PC-9 (cell line): ENCODE measurements around the gene SLC1A3. TPM values are rescaled to one million over a fixed set of nuclear protein-coding genes. Genes with fewer than 3 reads are reported as not detected.

Source experiments
- BruUV-seq: library from RNA; stranded (reverse); fragments of 400-500 nt; replicated peaks from 2 replicates; lab custom pipeline; 2021; lab: Mats Ljungman, UMichigan
- CTCF ChIA-PET: fragments of 300-600 bp; sonication (Branson Sonifier 250); formaldehyde crosslinking; loops from one replicate; lab custom pipeline; 2022; ENCODE audit warnings: antibody characterized with exemption; lab: Charles Lee
- POLR2A ChIA-PET: fragments of 300-600 bp; sonication (Branson Sonifier 250); formaldehyde crosslinking; loops from one replicate; lab custom pipeline; 2022; ENCODE audit warnings: antibody characterized with exemption; ENCODE audit not compliant: unreplicated experiment; lab: Charles Lee
- DNase-seq, 2 experiments: peaks; one replicate each; pipeline versions ENCODE4 v3.0.0 to v3.0.0-alpha.2; 2015 to 2022; ENCODE audit warnings: mixed read lengths in 1 of 2
- H2AFZ ChIP-seq: fragments of 200-600 bp; sonication (generic); 2 replicates; pipeline ENCODE4 v1.8.1; 2017; ENCODE audit warnings: antibody characterized with exemption
- H3F3A ChIP-seq: fragments of 200-600 bp; sonication (generic); 2 replicates; pipeline ENCODE4 v1.8.1; 2017; ENCODE audit warnings: antibody characterized with exemption, mild to moderate bottlenecking, low read depth; ENCODE audit not compliant: insufficient read depth
- H3K27ac ChIP-seq: fragments of 200-600 bp; sonication (generic); 2 replicates; pipeline ENCODE4 v1.6.1; 2016; ENCODE audit warnings: mixed run types
- H3K27me3 ChIP-seq: fragments of 200-600 bp; sonication (generic); 2 replicates; pipeline ENCODE4 v1.6.1; 2016; ENCODE audit warnings: low read depth, mixed run types; ENCODE audit not compliant: insufficient read depth
- H3K36me3 ChIP-seq: fragments of 200-600 bp; sonication (generic); 2 replicates; pipeline ENCODE4 v1.6.1; 2016; ENCODE audit warnings: low read depth, mixed run types
- H3K4me1 ChIP-seq: fragments of 200-600 bp; sonication (generic); replicated peaks from 2 replicates; pipeline ENCODE4 v1.6.1; 2016; ENCODE audit warnings: mixed run types; ENCODE audit not compliant: insufficient read depth
- H3K4me2 ChIP-seq: fragments of 200-600 bp; sonication (generic); 2 replicates; pipeline ENCODE4 v1.6.1; 2017; ENCODE audit warnings: mixed run types
- H3K4me3 ChIP-seq: fragments of 200-600 bp; sonication (generic); 2 replicates; pipeline ENCODE4 v1.6.1; 2016; ENCODE audit warnings: mixed run types
- H3K79me2 ChIP-seq: fragments of 200-600 bp; sonication (generic); 2 replicates; pipeline ENCODE4 v1.6.1; 2017; ENCODE audit warnings: low read depth, mixed run types
- H3K9me2 ChIP-seq: fragments of 200-600 bp; sonication (generic); 2 replicates; pipeline ENCODE4 v1.8.1; 2017; ENCODE audit warnings: mild to moderate bottlenecking; ENCODE audit not compliant: insufficient read depth
- H3K9me3 ChIP-seq: fragments of 200-600 bp; sonication (generic); 2 replicates; pipeline ENCODE4 v1.8.1; 2016; ENCODE audit warnings: low read depth; ENCODE audit not compliant: insufficient read depth
- H4K20me1 ChIP-seq: fragments of 200-600 bp; sonication (generic); 2 replicates; pipeline ENCODE4 v1.8.1; 2017; ENCODE audit not compliant: insufficient read depth
- CTCF ChIP-seq: fragments of 200-600 bp; sonication (generic); conservative IDR thresholded peaks from 2 replicates; pipeline ENCODE4 v1.6.1; 2017; ENCODE audit warnings: mixed run types, antibody characterized with exemption, mild to moderate bottlenecking, moderate library complexity
- EZH2 ChIP-seq: fragments of 200-600 bp; sonication (generic); IDR thresholded peaks from 2 replicates; pipeline ENCODE4 v1.8.0; 2017; ENCODE audit warnings: antibody characterized with exemption, low read depth
- intact Hi-C: fragments of 100-400 bp; cut with micrococcal nuclease; formaldehyde crosslinking; loops from one replicate; pipeline ENCODE4 v1.10.0; 2022; ENCODE audit not compliant: unreplicated experiment
- total RNA-seq: library from RNA; stranded (reverse); gene quantifications from 2 replicates; pipeline ENCODE4 v1.2.3, GENCODE V29; 2021

SLC1A3 gene
- total RNA-seq, 1 experiment from 2014 or later: 0.24 TPM

DNA sequence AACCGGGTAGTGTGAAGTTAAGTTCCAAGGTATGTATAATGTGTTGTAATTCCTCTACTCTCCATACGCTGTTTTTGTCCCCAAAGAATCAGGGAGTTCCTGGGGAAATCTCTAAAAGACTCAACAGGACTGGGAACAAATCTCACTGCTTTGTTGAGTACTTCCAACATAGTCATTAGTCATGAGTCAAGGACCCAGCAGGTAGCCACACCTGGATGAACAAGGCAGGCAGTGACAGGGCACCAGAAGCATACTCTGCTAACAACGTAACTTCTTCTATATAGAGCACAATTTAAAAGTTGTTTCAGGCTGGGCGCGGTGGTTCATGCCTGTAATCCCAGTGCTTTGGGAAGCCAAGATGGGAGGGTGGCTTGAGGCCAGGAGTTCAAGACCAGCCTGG, 126.8 kb downstream of the SLC1A3 start:
- no peak overlapping the region for H3K4me2 ChIP-seq
- H2AFZ ChIP-seq: no peak overlapping the region
- no peaks in the 10 kb centered on the region for H3K4me1 ChIP-seq
- BruUV-seq: no TSS peak
- H3K79me2 ChIP-seq: no peaks in the 10 kb centered on the region
- intact Hi-C loops: loop anchor here (10.0 kb wide), 1 partner anchor 1462 kb away; no protein-coding TSS in a partner anchor
- H4K20me1 ChIP-seq: no peaks in the 10 kb centered on the region
- no peaks in the 10 kb centered on the region for H3K9me2 ChIP-seq
- TF ChIP-seq EZH2 (no peak), CTCF (no peak)
- H3K9me3 ChIP-seq: no peaks in the 10 kb centered on the region
- ChIA-PET POLR2A (no interaction called here), CTCF (no interaction called here)
- H3K36me3 ChIP-seq: no peaks in the 10 kb centered on the region
- H3K4me3 ChIP-seq: no peak overlapping the region
- H3F3A ChIP-seq: no peaks in the 10 kb centered on the region
- no peaks in the 10 kb centered on the region for H3K27me3 ChIP-seq
- H3K27ac ChIP-seq: no peak overlapping the region
- DNase-seq: no peak

DNA sequence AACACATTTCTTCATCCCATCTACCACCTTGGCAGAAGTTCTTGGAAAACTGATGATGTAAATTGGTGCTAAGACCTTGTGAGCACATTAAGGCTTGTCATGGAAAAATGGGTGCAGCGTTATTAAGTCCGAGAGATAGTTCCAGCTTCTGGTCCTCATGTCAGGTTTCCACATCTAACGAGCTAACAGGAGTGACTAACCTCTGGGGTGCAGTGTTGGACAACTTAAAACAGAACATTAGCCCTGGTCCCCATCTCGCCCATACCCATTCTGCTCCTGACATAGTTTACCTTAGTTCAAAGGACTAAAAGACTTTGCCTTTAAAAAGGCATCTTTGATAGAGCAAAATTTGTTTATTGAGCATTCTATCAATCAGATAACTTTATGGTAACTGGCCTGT, 128.0 kb downstream of the SLC1A3 start:
- intact Hi-C loops: loop anchor here (10.0 kb wide), 1 partner anchor 1460 kb away; no protein-coding TSS in a partner anchor
- BruUV-seq: no TSS peak

GRCh38 chr5:36735891-36736290, 129.5 kb downstream of the SLC1A3 start:
- Histone ChIP-seq H3K4me3 (no peak overlapping the region), H2AFZ (no peak overlapping the region), H3K4me2 (no peak overlapping the region), H3K27me3 (no peaks in the 10 kb centered on the region), H3F3A (no peaks in the 10 kb centered on the region), H3K79me2 (no peaks in the 10 kb centered on the region), H3K36me3 (no peaks in the 10 kb centered on the region), H3K9me2 (no peaks in the 10 kb centered on the region), H3K9me3 (no peaks in the 10 kb centered on the region), H4K20me1 (no peaks in the 10 kb centered on the region), H3K27ac (no peak overlapping the region), H3K4me1 (no peaks in the 10 kb centered on the region)
- BruUV-seq: no TSS peak
- ChIA-PET POLR2A (interaction anchor here (0.6 kb wide), 2 partner anchors 134 to 312 kb away, joined by 4 to 5 read pairs; no protein-coding TSS in a partner anchor), CTCF (interaction anchor here (0.6 to 0.7 kb wide), 2 partner anchors 484 to 691 kb away, joined by 4 to 9 read pairs; no protein-coding TSS in a partner anchor)
- TF ChIP-seq EZH2 (no peak), CTCF (no peak)
- DNase-seq: no peak
- intact Hi-C loops: loop anchor here (10.0 kb wide), 1 partner anchor 1459 kb away; no protein-coding TSS in a partner anchor

More for the DNA sequence above, 128.0 kb downstream of the SLC1A3 start:
- CTCF ChIA-PET: interaction anchor here (0.6 to 1.0 kb wide), 4 partner anchors 136 to 679 kb away, joined by 3 to 5 read pairs (median 4); no protein-coding TSS in a partner anchor
- Histone ChIP-seq H3K79me2 (no peaks in the 10 kb centered on the region), H3K9me3 (no peaks in the 10 kb centered on the region), H3K9me2 (no peaks in the 10 kb centered on the region), H3K4me3 (no peak overlapping the region), H3K36me3 (no peaks in the 10 kb centered on the region), H3K4me2 (no peak overlapping the region), H3F3A (no peaks in the 10 kb centered on the region), H3K4me1 (no peaks in the 10 kb centered on the region), H2AFZ (no peak overlapping the region), H3K27ac (no peak overlapping the region), H4K20me1 (no peaks in the 10 kb centered on the region), H3K27me3 (no peaks in the 10 kb centered on the region)
- POLR2A ChIA-PET: no interaction called here
- DNase-seq: peak in 1 of 2 experiments; percentile 30
- no peak for TF ChIP-seq EZH2
- TF ChIP-seq CTCF: peak; percentile 65
